ENCODE results near the gene AGTRAP. TPM values are rescaled to one million over a fixed set of nuclear protein-coding genes. Genes with fewer than 3 reads are reported as not detected.

Gene AGTRAP
- total and polyA plus RNA-seq, 9 of the 15 experiments (the other 6 are each of a cell fraction or from before 2014, with no cell fraction given): 26.8 to 105 (median 57.5) TPM

GRCh38 chr1:11735854-11736745 is at the start of gene AGTRAP (continued):
- TF ChIP-seq RREB1 (CRISPR knock-in tag; IDR thresholded peaks at IDR 0.05): 0 out of 2 replicates have a peak, but pooled peaks have one; percentile 14
- TF ChIP-seq CEBPB (tag; IDR thresholded peaks at IDR 0.05): peak; percentile 20; the same call in 1 of the 2 replicates
- peak; percentile 97 for TF ChIP-seq MITF (IDR thresholded peaks at IDR 0.05)
- TF ChIP-seq CHD2 (IDR thresholded peaks at IDR 0.05; ENCODE audit: low read depth, low read length): peak; percentile 8; the same call in 1 of the 2 replicates
- TF ChIP-seq SAP30 (IDR thresholded peaks at IDR 0.05; ENCODE audit: borderline replicate concordance, insufficient read depth, low read depth, low read length, poor library complexity, severe bottlenecking): peak; percentile 77
- no peak for TF ChIP-seq NR2C1 (IDR thresholded peaks at IDR 0.05)
- TF ChIP-seq NR2C1 (tag; IDR thresholded peaks at IDR 0.05): peak; percentile 46; the same call in 1 of the 2 replicates
- no peak; the same call in 1 of the 2 replicates for TF ChIP-seq TARDBP (IDR thresholded peaks at IDR 0.05)
- TF ChIP-seq RBFOX2 (IDR thresholded peaks at IDR 0.05; ENCODE audit: low read depth, low read length): peak; percentile 82
- TF ChIP-seq L3MBTL2 (IDR thresholded peaks at IDR 0.05): peak; percentile 77
- TF ChIP-seq ZBTB11 (CRISPR knock-in tag; IDR thresholded peaks at IDR 0.05): peak in 1 of 3 experiments; percentile 46; a peak in 1 of 6 replicates
- 0 out of 2 replicates have a peak, but pooled peaks have one; percentile 20 for TF ChIP-seq LEF1 (IDR thresholded peaks at IDR 0.05)
- 0 out of 2 replicates have a peak, but pooled peaks have one; percentile 66 for TF ChIP-seq ZBTB26 (CRISPR knock-in tag; IDR thresholded peaks at IDR 0.05)
- TF ChIP-seq ZBTB7A (IDR thresholded peaks at IDR 0.05; ENCODE audit: borderline replicate concordance, control insufficient read depth, low read depth, low read length): peak; percentile 98
